HG02798 (cell line): ENCODE data around the gene PLBD2.

ENCODE experiments used
- ATAC-seq: cut with Tn5 transposase; IDR thresholded peaks from one replicate; pipeline ENCODE4 v1.9.1; 2021; ENCODE audit warnings: mild to moderate bottlenecking; ENCODE audit not compliant: unreplicated experiment, poor library complexity

Gene PLBD2

GRCh38 chr12:113392520-113392919, 34.1 kb downstream of the PLBD2 start:
- ATAC-seq: no peak

GRCh38 chr12:113392988-113393579, 34.7 kb downstream of the PLBD2 start:
- ATAC-seq: no peak

DNA sequence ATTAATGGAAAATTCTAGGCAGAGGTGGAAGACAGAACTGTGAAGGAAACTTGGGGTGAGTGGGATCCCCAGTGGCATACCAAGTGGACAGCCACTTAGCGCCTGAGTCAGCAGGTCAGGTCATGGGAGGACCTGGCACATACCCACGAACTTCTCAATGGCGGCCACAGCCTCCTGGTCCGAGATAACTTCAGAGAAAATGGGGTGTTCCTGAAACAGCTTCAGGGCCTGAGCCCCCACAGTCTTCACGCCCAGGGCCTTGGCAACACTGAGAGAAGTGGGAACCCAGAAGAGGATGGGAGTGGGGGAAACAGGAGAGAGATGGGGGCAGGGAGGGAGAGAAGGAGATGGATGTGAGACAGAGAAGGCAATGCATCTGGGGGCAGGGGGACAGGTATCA, 35.4 kb downstream of the PLBD2 start:
- ATAC-seq: no peak

DNA sequence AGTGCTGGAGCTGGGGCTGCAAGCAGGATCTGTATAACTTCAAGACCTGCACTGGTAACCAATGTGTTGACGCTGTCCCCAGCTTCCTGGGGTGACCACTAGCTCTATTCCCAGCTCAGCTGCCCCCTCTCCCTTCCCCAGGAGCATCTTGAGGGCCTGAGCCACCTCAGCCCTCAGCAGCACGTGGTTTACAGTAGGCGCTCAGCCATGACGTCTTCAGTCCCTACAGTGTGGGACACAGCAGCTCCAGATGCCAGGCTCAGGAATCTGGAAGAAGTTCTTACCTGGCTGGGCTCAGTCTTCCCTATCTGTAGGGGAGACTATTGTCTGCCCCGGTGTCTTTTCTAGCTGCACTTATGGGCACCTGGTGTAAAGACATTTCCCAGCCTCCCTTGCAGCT, 36.7 kb downstream of the PLBD2 start:
- no peak for ATAC-seq

GRCh38 chr12:113396200-113396599, 37.8 kb downstream of the PLBD2 start:
- no peak for ATAC-seq

GRCh38 chr12:113396828-113397496, 38.6 kb downstream of the PLBD2 start:
- no peak for ATAC-seq

- no peak for ATAC-seq
These were observed 39.3 kb downstream of the PLBD2 start for GRCh38 chr12:113397497-113398197.

DNA sequence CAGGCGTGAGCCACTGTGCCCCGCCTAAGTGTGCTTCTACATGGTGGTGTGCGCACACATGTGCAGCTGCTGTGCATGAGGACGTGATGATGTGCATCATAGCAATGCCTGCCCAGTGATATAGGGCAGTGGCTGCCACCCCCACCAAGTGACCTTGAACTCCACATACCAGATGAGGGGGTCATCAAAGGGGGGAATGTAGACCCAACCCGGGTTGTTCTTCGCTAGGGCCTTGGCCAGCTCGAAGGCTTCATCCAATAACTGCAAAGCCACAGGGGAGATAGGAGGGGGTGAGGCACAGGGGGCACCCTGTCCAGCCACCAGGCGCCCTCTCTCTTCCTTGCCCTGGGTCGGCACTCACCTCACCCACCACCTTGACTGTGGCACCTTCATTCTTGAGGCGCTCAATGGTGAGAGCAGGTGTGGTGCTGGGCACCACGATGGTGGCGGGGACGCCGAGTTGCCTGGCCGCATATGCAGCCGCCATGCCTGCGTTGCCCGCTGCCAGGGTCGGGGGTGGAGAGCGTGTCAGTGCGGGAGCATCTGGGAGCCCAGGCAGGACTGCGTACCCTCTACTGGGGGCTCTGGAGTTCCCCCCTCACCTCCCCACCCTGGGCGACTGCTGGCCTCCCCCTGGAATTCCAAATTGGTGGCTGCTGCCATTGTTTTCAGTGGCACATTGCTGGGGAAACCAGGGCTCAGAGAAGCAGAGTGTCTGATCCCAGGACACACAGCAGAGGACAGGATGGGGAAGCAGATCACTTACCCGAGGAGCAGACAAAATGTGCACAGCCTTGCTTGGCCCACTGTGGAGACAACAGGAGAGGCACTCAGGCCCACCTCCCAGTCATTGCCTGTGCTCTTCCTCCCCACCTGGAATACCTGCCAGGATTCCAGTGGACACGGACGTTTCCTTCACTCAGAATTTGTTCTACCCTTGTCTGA, 40.2 kb downstream of the PLBD2 start:
- ATAC-seq: no peak

DNA sequence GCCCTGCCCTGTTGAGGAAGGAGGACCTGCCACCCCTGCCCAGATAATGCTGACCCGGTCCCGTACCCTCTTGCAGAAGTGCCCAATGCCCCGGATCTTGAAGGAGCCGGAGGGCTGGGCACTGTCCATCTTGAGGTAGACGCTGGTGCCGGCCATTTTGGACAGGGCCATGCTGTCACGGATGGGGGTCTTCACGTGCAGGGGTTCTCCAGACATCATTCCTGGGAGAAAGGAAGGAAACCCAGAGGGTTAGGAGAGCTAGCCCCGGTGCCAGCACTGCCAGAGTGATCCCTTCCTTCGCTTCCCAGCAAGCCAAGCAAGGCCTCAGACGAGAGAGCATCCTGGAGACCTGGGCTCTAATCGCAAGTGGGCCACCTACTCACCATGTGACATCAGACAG, 41.1 kb downstream of the PLBD2 start:
- no peak for ATAC-seq

DNA sequence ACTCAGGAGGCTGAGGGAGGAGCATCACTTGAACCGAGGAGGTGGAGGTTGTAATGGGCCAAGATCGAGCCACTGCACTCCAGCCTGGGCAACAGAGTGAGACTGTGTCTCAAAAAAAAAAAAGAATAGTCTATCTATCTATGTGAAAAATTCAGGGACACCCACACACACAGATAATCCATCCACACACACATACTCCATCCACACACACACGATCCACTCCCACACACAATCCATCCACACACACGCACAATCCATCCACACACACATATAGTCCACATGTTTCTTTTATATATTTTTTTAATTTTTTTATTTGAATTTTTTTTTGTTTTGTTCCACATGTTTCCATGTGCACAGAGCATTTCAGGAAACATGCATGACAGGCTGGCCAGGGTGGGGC, 42.0 kb downstream of the PLBD2 start:
- no peak for ATAC-seq

DNA sequence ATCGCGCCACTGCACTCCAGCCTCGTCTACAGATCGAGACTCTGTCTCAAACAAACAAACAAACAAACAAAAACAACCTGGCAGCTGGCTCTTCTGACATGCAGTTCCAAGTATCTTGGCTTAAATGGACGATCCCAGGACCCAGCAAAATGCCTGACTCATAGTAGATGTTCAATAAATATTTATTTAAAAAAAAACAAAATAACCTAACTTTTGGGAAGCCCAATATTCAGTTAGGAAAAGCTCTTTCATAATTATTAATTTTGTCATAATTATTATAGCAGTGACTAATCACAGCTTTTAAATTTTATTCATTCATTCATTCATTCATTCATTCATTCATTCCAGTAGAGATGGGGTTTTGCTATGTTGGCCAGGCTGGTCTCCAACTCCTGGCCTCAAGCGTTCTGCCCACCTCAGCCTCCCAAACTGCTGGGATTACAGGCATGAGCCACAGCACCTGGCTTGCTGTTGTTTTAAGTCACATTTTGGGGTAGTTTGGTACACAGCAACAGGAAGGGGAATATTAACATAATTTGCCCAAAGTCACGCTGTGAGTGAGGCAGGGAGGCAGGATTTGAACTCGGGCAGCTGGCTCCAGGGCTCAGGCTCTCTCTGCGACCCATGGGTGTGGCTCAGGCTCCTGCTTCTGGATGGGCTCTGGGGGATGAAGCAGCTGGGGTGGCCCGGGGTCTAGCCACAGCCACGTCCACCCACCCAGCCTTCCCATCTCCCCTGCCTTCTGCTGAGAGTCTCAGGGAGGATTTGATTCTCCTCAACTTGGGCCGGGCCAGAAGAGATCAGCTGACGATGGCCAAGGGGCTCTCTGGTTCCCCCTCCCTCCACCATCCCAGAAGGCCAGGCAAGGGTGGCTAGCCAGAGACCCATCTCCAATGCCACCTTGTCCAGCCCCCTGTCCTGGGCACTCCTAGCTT, 42.9 kb downstream of the PLBD2 start:
- no peak for ATAC-seq

DNA sequence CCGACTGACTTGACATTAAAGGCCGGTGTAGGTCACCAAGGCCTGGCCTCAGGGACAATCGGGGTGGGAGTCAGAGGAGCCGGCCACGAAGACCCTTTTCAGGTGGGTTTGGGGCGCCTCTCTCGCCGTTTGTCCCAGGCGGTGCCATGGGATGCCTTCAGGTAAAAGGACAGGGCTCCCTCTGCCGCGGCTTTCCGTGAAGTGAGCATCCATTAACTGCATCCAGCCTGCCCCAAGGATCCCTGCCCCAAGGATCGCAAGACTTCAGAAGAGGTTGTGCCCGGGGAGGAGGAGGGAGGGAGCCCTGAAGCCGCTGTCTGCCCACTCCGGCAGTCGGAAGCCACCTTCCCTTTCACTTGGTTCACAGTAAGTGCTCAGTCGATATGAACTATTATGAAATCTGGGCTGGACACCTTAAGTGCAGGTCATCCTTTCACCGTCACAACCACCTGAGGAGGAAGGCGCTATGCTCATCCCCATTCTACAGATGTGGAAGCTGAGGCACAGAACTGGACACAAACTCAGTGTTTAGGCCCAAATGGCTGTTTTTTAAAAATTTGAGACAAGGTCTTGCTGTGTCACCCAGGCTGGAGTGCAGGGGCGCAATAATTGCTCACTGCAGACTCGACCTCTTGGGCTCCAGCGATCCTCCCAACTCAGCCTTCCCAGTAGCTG, 44.3 kb downstream of the PLBD2 start:
- ATAC-seq: no peak

DNA sequence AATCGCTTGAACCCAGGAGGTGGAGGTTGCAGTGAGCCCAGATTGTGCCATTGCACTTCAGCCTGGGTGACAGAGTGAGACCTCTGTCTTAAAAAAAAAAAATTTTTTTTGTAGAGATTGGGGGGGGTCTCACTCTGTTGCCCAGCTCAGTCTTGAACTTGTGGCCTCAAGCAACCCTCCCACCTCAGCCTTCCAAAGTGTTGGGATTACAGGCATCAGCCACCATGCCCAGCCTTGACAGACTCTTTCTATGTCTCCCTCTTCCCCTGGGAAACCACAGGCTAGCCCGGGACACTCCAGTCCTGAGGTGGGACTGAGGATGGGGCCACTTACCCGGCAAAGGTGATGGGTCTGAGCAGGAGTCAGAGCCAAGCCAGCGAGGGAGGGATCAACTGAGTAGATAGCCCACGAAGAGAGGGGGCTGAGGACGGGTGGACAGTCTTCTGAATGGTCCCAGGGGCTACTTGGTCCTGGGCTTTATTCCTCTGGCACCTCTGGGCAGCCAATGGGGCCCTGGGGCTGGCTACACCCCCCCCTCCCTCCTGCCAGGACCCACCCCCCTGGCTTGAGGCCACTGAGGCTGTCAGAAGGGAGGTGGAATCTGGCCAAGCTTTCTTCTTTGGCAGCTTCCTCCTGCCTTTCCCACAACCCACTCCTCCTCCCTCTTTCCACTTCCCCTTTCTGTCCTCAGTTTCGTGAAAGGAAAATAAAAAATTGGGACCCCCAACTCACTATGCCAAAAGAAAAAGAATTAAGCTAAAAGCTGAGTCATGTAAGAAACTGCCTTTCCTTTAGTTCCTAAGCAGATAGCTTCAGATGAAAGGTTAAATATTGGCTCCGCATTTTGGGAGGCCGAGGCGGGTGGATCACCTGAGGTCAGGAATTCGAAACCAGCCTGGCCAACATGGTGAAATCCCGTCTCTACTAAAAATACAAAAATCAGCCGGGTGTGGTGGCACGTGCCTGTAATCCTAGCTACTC, 45.3 kb downstream of the PLBD2 start, which contains the start of gene SDS:
TSS of gene SDS (minus strand) at position 453 of the 981 bp plus-strand sequence. CDS start 4,179 bp downstream, outside the sequence.
- ATAC-seq: no peak

- ATAC-seq: no peak
These were observed 47.3 kb downstream of the PLBD2 start for GRCh38 chr12:113405694-113406093.

DNA sequence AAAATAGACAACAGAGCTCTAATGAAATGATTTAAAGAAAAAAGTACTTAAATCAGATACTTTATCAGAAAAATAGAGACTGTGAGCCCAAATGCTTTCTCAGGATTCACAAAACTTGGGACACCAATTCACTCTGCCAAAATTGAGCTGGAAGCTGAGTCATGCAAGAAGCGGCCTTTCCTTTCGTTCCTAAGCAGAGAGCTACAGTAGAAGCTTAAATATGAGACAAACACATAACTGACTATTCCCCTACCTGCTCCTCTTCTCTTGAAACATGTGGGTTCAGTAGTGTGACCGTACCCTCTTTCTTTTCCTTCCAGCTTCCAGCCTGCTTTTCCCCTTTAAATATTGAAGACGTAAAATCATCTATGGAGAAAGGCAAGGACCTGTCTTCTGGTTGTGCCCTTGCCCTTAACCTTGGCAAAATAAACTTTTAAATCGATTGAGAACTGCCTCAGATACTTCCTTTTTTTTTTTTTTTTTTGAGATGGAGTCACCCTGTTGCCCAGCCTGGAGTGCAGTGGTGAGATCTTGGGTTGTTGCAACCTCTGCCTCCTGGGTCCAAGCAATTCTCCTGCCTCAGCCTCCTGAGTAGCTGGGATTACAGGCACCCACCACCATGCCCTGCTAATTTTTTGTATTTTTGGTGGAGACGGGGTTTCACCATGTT, 49.7 kb downstream of the PLBD2 start:
- ATAC-seq: no peak

DNA sequence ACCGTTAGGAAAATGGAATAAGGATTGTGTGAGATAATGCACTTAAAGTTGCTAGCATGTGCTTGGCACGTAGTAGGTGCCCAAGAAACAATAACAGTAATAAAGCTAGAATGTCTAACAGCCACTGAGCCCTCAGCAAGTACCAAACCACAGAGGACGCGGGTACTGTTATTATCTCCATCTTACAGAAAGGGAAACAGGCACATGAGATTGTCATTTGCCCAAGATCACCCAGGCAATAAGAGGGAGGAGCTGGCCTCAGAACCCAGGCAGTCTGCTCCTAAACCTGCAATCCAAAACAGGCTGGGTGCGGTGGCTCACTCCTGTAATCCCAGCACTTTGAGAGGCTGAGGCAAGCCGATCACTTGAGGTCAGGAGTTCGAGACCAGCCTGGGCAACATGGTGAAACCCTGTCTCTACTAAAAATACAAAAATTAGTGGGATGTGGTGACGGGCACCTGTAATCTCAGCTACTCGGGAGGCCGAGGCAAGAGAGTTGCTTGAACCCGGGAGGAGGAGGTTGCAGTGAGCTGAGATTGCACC, 50.4 kb downstream of the PLBD2 start:
- no peak for ATAC-seq
